ENCODE measurements around the gene PDE9A.

Gene PDE9A

GRCh38 chr21:42744520-42745445 lies 91.4 kb downstream of the PDE9A start:
- no peak for DNase-seq

GRCh38 chr21:42745511-42746239 lies 92.3 kb downstream of the PDE9A start:
- no peak for DNase-seq

DNA sequence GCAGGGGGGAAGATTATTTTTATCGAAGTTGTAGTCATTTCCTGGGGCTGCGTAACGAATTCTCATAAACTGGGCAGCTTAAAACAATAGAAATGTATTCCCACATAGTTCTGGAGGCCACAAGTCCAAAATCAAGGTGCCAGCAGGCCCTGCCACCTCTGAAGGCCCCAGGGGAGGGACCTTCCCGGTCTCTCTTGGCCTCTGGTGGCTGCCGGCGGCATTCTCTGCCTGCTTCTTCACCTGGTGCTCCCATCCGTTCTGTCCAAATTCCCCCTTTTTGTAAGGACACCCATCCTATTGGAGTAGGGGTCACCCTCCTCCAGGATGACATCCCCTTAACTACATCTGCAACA lies 92.8 kb downstream of the PDE9A start:
- no peak for DNase-seq

DNA sequence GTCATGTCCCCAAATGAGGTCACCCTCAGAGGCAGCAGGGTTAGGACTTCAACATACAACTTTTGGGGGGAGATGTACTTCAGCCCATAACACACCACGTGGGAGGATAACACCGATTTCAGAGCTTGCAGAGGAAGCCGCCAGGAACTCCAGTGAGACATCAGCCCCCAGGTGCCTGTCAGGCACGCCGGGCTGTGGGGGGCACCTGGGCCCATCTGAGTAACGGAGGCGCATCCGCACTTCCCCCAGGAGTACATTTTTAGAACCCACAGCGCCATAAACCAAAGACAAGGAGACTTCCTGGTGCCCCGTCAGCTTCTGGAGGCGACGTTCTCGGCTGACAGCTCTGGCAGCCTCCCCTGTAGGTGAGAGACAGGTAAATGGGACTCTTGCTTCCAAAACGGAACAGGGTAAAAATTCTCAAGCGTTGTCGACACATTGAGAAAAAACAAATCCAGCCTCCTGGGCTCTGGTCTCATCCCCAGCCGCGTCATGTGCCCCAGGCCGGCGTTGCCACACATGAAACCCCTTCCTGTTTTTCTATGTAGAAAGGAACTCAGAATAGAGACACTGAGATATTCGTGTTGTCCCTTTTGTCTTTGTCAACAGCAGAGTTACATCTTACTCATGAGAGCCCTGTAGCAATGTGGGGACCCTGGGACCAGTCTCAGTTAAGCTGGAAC lies 93.3 kb downstream of the PDE9A start:
- no peak for DNase-seq

GRCh38 chr21:42747276-42747701 lies 93.9 kb downstream of the PDE9A start:
- no peak for DNase-seq

- DNase-seq: no peak
These were observed 94.4 kb downstream of the PDE9A start for GRCh38 chr21:42747746-42748351.

GRCh38 chr21:42748620-42749176 lies 95.3 kb downstream of the PDE9A start:
- no peak for DNase-seq

- DNase-seq: no peak
These were observed 97.5 kb downstream of the PDE9A start for GRCh38 chr21:42750737-42751530.

DNA sequence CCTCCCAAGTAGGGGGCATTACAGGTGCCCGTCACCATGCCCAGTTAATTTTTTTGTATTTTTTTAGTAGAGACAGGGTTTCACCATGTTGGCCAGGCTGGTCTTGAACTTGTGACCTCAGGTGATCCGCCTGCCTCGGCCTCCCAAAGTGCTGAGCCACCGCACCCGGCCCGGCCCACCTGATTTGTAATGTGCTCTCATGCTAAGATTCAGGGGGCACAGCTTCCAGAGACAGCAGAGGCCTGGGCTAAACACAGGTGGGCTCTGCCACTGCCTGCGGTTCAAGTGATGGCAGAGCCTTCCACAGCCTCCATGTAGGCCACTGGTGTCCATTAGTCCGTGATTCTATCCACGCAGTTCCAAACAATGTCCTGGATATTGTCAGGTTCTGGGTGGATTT lies 98.4 kb downstream of the PDE9A start:
- DNase-seq: no peak

- DNase-seq: no peak
These were observed 100.4 kb downstream of the PDE9A start for GRCh38 chr21:42753804-42754203.

GRCh38 chr21:42754270-42754933 lies 101.0 kb downstream of the PDE9A start:
- no peak for DNase-seq

DNA sequence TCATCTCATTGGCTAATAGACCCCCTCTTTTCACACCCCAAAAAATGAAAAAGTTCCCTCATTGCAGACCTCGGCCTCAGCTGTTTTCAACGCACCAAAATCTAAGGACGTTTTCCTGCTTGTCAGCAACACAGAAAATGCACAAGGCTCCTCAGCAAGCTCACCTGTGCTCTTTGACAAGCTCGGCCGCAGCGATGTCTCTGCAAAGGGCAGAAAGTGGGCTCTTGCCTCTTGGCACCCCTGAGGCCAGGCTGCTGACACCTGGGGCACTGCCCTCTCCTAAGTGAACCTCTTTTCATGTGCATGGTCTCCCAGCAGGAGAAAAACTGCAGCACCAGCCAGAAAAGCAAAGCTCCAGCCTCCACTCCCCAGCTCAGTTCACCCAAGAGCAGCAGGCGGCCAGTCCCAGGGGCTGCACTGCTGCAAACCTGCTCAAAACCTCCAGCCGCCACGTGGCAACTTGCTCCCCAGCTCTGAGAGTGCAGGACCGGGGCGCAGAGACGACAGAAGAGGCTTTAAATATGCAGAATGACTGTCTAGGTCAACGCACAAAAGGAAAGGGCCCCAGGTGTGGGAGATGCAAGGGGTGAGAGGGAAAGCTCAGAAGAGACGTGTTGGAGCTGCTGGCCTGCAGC lies 101.7 kb downstream of the PDE9A start:
- no peak for DNase-seq

- no peak for DNase-seq
These were observed 102.6 kb downstream of the PDE9A start for GRCh38 chr21:42755766-42756579.

DNA sequence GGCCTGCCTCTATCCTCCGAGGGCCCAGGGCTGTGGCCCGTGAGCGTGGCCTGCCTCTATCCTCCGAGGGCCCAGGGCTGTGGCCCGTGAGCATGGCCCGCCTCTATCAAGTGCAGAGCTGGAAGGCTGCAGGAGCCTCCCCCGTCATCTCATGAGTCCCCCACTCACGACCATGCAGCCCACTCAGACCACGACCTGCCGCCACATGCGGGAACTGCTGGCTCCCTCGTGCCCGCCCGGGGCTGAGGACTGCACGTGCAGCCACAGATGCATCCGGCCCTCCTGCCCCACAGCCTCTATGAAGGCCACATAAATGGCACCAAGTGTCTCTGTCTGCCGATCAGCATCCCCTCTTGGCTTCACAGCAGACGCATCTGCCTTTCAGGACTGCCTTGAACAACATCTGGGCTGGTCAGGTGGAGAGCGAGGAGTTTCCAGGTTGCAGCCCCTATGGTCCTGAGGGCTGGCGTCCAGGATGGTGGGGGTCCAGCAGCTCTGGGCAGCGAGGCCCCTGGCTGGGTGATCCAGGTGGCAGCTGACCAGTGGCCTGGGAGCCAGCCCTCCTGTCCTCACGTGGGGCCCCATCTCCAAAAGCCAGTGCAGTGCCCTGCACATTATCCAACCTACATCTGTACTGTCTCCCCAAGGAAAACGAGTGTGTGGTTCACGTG lies 103.3 kb downstream of the PDE9A start:
- DNase-seq: no peak

DNA sequence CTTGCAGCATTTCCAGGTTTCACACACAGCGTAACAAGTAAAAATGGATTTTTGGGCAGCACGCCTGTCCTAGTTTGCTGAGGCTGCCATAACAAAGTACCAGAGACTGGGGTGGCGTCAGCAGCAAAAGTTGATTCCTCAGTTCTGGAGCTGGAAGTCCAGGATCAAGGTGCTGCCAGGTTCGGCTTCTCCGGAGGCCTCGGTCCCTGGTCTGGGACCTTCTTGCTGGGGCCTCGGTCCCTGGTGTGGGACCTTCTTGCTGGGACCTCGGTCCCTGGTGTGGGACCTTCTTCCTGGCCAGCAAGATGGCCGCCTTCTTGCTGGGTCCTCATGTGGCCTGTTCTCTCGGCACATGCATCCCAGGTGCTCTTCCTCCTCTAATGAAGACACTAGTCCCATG lies 104.0 kb downstream of the PDE9A start:
- no peak for DNase-seq

DNA sequence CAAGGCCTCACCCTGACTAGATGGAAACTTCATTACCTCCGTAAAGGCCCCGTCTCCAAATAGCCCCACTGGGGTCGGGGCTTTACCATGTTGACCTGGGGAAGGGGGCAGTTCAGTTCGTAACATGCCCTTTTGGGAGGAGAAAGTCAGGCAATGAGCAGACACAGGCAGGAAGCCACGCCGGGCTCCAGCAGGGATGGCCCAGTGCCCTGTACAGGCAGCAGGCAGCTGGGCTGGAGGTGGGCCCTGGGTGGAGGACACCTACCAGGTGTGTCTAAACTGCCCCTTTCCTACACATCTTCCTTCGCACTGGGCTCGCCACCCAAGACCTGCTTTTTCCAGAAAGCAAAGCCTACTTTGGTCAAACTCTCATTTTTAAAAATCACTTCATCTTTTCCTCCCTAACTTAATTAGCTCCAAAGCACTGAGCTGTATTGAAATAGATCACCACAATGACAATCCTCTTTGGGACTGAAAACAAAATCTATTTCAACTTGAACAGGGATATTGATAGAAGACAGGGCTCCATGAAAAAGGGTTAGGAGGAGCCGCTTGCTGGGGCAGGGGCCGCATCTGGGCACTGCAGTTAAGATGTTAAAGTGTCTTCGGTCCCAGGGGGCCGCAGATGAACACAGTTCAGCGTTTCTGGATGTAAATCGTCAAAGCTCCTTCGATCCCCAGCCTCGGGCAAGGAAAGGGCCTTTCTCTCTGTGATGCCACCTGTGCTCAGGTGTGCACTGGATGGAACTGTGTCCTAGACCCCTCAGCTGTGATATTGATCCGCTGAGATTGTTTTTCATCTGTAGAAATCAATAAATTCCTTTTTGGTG lies 104.6 kb downstream of the PDE9A start:
- DNase-seq: no peak

DNA sequence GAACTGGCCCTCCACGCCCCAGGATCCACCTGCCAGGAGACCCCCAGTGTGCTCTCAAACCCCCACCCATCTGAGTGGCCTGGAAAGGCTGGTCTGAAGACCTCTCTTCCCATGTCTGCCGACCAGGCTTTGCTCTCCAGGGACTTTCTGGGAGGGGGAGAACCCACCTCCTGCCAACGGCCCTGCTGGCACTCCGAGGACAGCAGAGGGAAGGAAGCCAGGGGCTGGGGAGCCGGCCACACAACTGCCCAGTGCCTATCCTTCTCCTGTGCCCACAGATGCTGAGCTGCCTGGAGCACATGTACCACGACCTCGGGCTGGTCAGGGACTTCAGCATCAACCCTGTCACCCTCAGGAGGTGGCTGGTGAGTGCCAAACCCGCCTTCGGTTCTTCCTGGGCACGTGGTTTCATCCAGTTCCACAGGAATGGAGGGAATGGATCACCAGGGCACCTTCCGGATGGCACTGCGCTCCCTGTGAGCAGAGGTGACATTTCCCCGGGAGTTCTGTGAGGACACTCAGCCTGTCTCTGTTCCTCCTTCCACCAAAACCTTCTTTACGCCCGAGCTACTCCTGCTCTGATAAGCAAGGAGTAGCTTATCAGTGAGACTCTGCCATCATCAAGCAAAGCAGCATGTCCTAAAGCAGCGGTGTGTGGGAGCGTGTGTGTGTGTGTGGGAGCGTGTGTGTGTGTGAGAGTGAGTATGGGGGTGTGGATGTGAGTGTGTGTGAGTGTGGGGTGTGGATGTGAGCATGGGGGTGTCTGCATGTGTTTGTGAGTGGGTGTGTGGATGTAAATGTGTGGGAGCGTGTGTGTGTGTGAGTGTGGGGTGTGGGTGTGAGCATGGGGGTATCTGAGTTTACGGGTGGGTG lies 105.5 kb downstream of the PDE9A start:
- no peak for DNase-seq

GRCh38 chr21:42759594-42759927 lies 106.1 kb downstream of the PDE9A start:
- DNase-seq: no peak

Measured in NCI-H1092 (cell line).